Glutamatergic neuron (in vitro differentiated cells): ENCODE results near the gene TCERG1L. TPM values are rescaled to one million over a fixed set of nuclear protein-coding genes. Genes with fewer than 3 reads are reported as not detected.

ENCODE experiments used
- DNase-seq: peaks from one replicate; pipeline ENCODE4 v3.0.0; 2022
- H3K27ac Mint-ChIP-seq: one replicate; pipeline ENCODE4 v1.8.0; 2020; ENCODE audit warnings: mild to moderate bottlenecking, mixed read lengths, inconsistent platforms; ENCODE audit not compliant: unreplicated experiment
- H3K27me3 Mint-ChIP-seq: one replicate; pipeline ENCODE4 v1.8.0; 2020; ENCODE audit warnings: mild to moderate bottlenecking, moderate library complexity, mixed read lengths, inconsistent platforms; ENCODE audit not compliant: unreplicated experiment
- H3K36me3 Mint-ChIP-seq: one replicate; pipeline ENCODE4 v1.8.0; 2020; ENCODE audit warnings: mild to moderate bottlenecking, mixed read lengths, inconsistent platforms; ENCODE audit not compliant: unreplicated experiment
- H3K4me1 Mint-ChIP-seq: one replicate; pipeline ENCODE4 v1.8.0; 2020; ENCODE audit warnings: mild to moderate bottlenecking, low read depth, mixed read lengths, inconsistent platforms; ENCODE audit not compliant: unreplicated experiment
- H3K4me3 Mint-ChIP-seq: one replicate; pipeline ENCODE4 v1.8.0; 2020; ENCODE audit warnings: mild to moderate bottlenecking, mixed read lengths, inconsistent platforms; ENCODE audit not compliant: unreplicated experiment
- H3K9me3 Mint-ChIP-seq: one replicate; pipeline ENCODE4 v1.8.0; 2020; ENCODE audit warnings: mild to moderate bottlenecking, moderate library complexity, mixed read lengths, inconsistent platforms; ENCODE audit not compliant: unreplicated experiment
- CTCF ChIP-seq: fragments of 200-600 bp; sonication (generic); IDR thresholded peaks from one replicate; pipeline ENCODE4 v1.5.0; 2021; ENCODE audit not compliant: partially characterized antibody, unreplicated experiment
- total RNA-seq: library from RNA; stranded (reverse); fragmentation: NEBNext Ultra II Directional; extraction: Animal tissue kit (Norgen Biotek cat#: 25700); gene quantifications from one replicate; pipeline ENCODE4 v1.2.1, GENCODE V29; 2021; ENCODE audit not compliant: unreplicated experiment

Gene TCERG1L
- total RNA-seq, 1 donor from 2014 or later, result 2.2 TPM

DNA sequence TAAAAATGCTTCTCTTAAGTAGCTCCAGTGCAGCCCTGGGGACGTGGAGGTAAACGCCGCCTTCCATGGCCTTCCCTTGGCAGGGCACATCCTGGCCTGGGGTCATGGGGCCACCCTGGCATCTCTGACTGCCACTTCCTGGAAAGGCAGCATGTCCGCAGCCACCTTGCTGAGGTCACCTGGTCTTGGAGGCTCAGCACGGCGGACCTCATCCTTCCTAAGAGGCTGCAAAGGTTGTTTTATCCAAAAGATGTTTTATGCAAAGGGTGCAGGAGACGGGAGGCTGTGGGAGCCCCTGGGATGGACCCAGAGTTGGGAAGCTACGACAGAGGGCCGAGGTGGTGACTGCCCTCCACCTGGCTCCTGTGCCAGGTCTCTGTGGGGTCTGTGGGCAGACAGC is 106.0 kb downstream of the TCERG1L start:
- DNase-seq, result no peak
- no peaks in the 10 kb centered on the region for H3K36me3 Mint-ChIP-seq
- H3K27ac Mint-ChIP-seq, result no peak overlapping the region
- H3K4me1 Mint-ChIP-seq, result no peaks in the 10 kb centered on the region
- H3K4me3 Mint-ChIP-seq, result no peak overlapping the region
- H3K27me3 Mint-ChIP-seq, result no peaks in the 10 kb centered on the region
- no peak for TF ChIP-seq CTCF
- peaks cover 1% of the 10 kb centered on the region for H3K9me3 Mint-ChIP-seq

GRCh38 chr10:131204406-131205152 is 106.9 kb downstream of the TCERG1L start:
- Mint-ChIP-seq H3K36me3 (no peaks in the 10 kb centered on the region), H3K4me1 (no peaks in the 10 kb centered on the region), H3K9me3 (peaks cover 1% of the 10 kb centered on the region), H3K4me3 (no peak overlapping the region), H3K27ac (no peak overlapping the region), H3K27me3 (no peaks in the 10 kb centered on the region)
- TF ChIP-seq CTCF, result no peak
- no peak for DNase-seq

GRCh38 chr10:131203456-131204357 is 107.8 kb downstream of the TCERG1L start:
- no peaks in the 10 kb centered on the region for H3K27me3 Mint-ChIP-seq
- no peaks in the 10 kb centered on the region for H3K36me3 Mint-ChIP-seq
- no peak for DNase-seq
- TF ChIP-seq CTCF, result no peak
- H3K4me3 Mint-ChIP-seq, result no peak overlapping the region
- no peaks in the 10 kb centered on the region for H3K4me1 Mint-ChIP-seq
- no peak overlapping the region for H3K27ac Mint-ChIP-seq
- peaks cover 1% of the 10 kb centered on the region for H3K9me3 Mint-ChIP-seq

DNA sequence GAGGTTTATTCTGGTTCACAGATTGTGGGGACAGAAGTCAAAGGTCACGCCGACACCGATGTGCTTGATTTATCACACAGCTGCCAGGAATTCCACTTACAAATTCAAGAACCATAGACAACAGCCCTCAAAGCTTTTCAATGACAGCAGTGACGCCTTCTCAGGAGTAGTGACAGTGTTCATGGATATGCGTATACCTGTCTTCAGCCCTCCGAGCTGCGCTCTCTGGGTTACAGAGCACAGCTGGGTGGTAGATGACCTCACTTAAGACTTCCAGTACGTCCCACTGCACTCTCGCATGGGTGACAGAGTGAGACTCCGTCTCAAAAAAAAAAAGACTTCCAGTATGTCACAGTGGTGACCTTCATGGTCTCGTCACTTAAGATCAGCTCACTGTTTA is 108.5 kb downstream of the TCERG1L start:
- DNase-seq, result no peak
- Mint-ChIP-seq H3K4me1 (no peaks in the 10 kb centered on the region), H3K36me3 (no peaks in the 10 kb centered on the region), H3K27ac (no peak overlapping the region), H3K9me3 (peaks cover 4% of the 10 kb centered on the region), H3K4me3 (no peak overlapping the region), H3K27me3 (no peaks in the 10 kb centered on the region)
- no peak for TF ChIP-seq CTCF
